Endothelial cell of umbilical vein (primary cell): ENCODE data around the gene NCS1. TPM values are rescaled to one million over a fixed set of nuclear protein-coding genes. Genes with fewer than 3 reads are reported as not detected.

ENCODE experiments used
- BruUV-seq: library from RNA; stranded (reverse); fragments of 400-500 nt; replicated peaks from 2 replicates; lab custom pipeline; 2021; lab: Mats Ljungman, UMichigan
- CTCF ChIA-PET: fragments of 300-600, 350-600 bp; sonication (Branson Sonifier 250); formaldehyde crosslinking; loops from one replicate; lab custom pipeline; 2021; ENCODE audit warnings: antibody characterized with exemption, inconsistent platforms; lab: Charles Lee
- POLR2A ChIA-PET: fragments of 300-600, 350-600 bp; sonication (Branson Sonifier 250); formaldehyde crosslinking; loops from one replicate; lab custom pipeline; 2021; ENCODE audit warnings: antibody characterized with exemption, inconsistent platforms; lab: Charles Lee
- DNase-seq: peaks from one replicate; pipeline ENCODE4 v3.0.0-alpha.2; 2011; ENCODE audit warnings: low read depth, low spot score
- FAIRE-seq: peaks from 2 replicates; lab custom pipeline; 2011; peaks lifted over from hg19 to GRCh38; lab: Jason Lieb, UNC
- H2AFZ ChIP-seq: 2 replicates; pipeline ENCODE4 v1.6.0; 2012; ENCODE audit warnings: low read depth, low read length, control low read depth, inconsistent platforms
- H3K27ac ChIP-seq: 2 replicates; pipeline ENCODE4 v1.5.1; 2011; ENCODE audit warnings: low read depth, mild to moderate bottlenecking, control low read depth, low read length, moderate library complexity; ENCODE audit not compliant: insufficient read depth
- H3K27me3 ChIP-seq, 2 experiments: 2 replicates each; pipeline versions ENCODE4 v1.6.0 to v1.6.1; 2011; ENCODE audit warnings: low read length in 2 of 2, mixed read lengths in 1 of 2; ENCODE audit not compliant: control insufficient read depth in 2 of 2, insufficient read depth in 2 of 2
- H3K36me3 ChIP-seq, 2 experiments: 2 replicates in 1 of 2; 3 replicates in 1 of 2; pipeline ENCODE4 v1.5.1; 2011; ENCODE audit warnings: low read length in 2 of 2, mild to moderate bottlenecking in 1 of 2, moderate library complexity in 1 of 2; ENCODE audit not compliant: control insufficient read depth in 2 of 2, insufficient read depth in 2 of 2; ENCODE audit errors: extremely low read depth in 1 of 2
- H3K4me1 ChIP-seq: 3 replicates; pipeline ENCODE4 v1.5.1; 2011; ENCODE audit warnings: mild to moderate bottlenecking, low read length; ENCODE audit not compliant: control insufficient read depth, insufficient read depth; ENCODE audit errors: extremely low read depth
- H3K4me2 ChIP-seq: 2 replicates; pipeline ENCODE4 v1.6.1; 2011; ENCODE audit warnings: low read length, control low read depth, mixed read lengths; ENCODE audit not compliant: insufficient read depth
- H3K4me3 ChIP-seq, 3 experiments: fragments of 200-600 bp in 1 of 3; sonication (generic), shearing (Covaris generic) in 1 of 3; replicated peaks in 1 of 3; 2 replicates each; pipeline ENCODE4 v1.5.1; 2011 to 2016; ENCODE audit warnings: control low read depth in 3 of 3, low read length in 3 of 3, mild to moderate bottlenecking in 2 of 3, inconsistent platforms in 1 of 3, low read depth in 1 of 3, moderate library complexity in 1 of 3; ENCODE audit not compliant: insufficient read depth in 1 of 3
- H3K79me2 ChIP-seq: 2 replicates; pipeline ENCODE4 v1.6.0; 2012; ENCODE audit warnings: low read length, inconsistent platforms; ENCODE audit not compliant: control insufficient read depth, insufficient read depth
- H3K9ac ChIP-seq: replicated peaks from 2 replicates; pipeline ENCODE3; 2011; ENCODE audit warnings: low read length, control low read depth; ENCODE audit not compliant: insufficient read depth; ENCODE audit errors: extremely low read depth
- H3K9me1 ChIP-seq: replicated peaks from 3 replicates; pipeline ENCODE4 v1.6.0; 2011; ENCODE audit warnings: mild to moderate bottlenecking, low read length; ENCODE audit not compliant: control insufficient read depth, insufficient read depth; ENCODE audit errors: extremely low read depth
- H3K9me3 ChIP-seq: replicated peaks from 2 replicates; pipeline ENCODE4 v1.5.1; 2012; ENCODE audit warnings: low read length, inconsistent platforms; ENCODE audit not compliant: control insufficient read depth, insufficient read depth
- H4K20me1 ChIP-seq: replicated peaks from 2 replicates; pipeline ENCODE3; 2011; ENCODE audit warnings: mild to moderate bottlenecking, low read length; ENCODE audit not compliant: control insufficient read depth, insufficient read depth; ENCODE audit errors: extremely low read depth
- CTCF ChIP-seq, 2 donors: IDR thresholded peaks; 1 replicate in 1 of 2; 2 replicates in 1 of 2; pipeline ENCODE4 v1.5.1; 2011; ENCODE audit warnings: low read length in 2 of 2, mild to moderate bottlenecking in 2 of 2, moderate library complexity in 2 of 2, control low read depth in 1 of 2, inconsistent platforms in 1 of 2, low read depth in 1 of 2; ENCODE audit not compliant: insufficient read depth in 1 of 2; ENCODE audit errors: extremely low read depth in 1 of 2
- EZH2 ChIP-seq: IDR thresholded peaks from 2 replicates; pipeline ENCODE4 v1.6.1; 2012; ENCODE audit warnings: borderline replicate concordance, low read depth, mild to moderate bottlenecking, moderate library complexity, low read length, inconsistent platforms; ENCODE audit not compliant: severe bottlenecking
- FOS ChIP-seq: IDR thresholded peaks from 2 replicates; pipeline ENCODE4 v1.6.1; 2011; ENCODE audit warnings: mild to moderate bottlenecking, low read length, moderate library complexity, borderline replicate concordance; ENCODE audit not compliant: insufficient read depth
- GATA2 ChIP-seq: IDR thresholded peaks from 2 replicates; pipeline ENCODE4 v1.7.0; 2011; ENCODE audit warnings: low read depth, mild to moderate bottlenecking, moderate library complexity, mixed read lengths, low read length; ENCODE audit not compliant: insufficient read length, insufficient read depth
- JUN ChIP-seq: IDR thresholded peaks from 2 replicates; pipeline ENCODE4 v1.6.1; 2011; ENCODE audit warnings: borderline replicate concordance, low read depth; ENCODE audit not compliant: insufficient read length, insufficient read depth
- MAX ChIP-seq: IDR thresholded peaks from 2 replicates; pipeline ENCODE4 v1.6.1; 2011; ENCODE audit not compliant: insufficient read depth, insufficient read length
- MYC ChIP-seq: IDR thresholded peaks from one replicate; pipeline ENCODE4 v1.6.1; 2011; ENCODE audit warnings: mild to moderate bottlenecking, low read depth, low read length
- POLR2A ChIP-seq: IDR thresholded peaks from 2 replicates; pipeline ENCODE4 v1.6.1; 2012; ENCODE audit warnings: low read depth, mild to moderate bottlenecking, control low read depth, low read length
- POLR2AphosphoS5 ChIP-seq: IDR thresholded peaks from 2 replicates; pipeline ENCODE4 v1.6.1; 2012; ENCODE audit warnings: low read depth, mild to moderate bottlenecking, control low read depth, low read length, moderate library complexity; ENCODE audit not compliant: insufficient read depth
- dilution Hi-C: fragments of 300-500 bp; cut with MboI; formaldehyde crosslinking; loops from one replicate; pipeline ENCODE4 v1.15.0; 2019; ENCODE audit warnings: low sequenced_read_pairs; ENCODE audit not compliant: extremely low pct_ligation_motif_present
- intact Hi-C: fragments of 100-400 bp; cut with micrococcal nuclease; formaldehyde crosslinking; loops from one replicate; pipeline ENCODE4 v1.10.0; 2022
- polyA plus RNA-seq, 4 experiments: library from polyadenylated mRNA; depleted of rRNA in 3 of 4; stranded (reverse) in 3 of 4; unstranded in 1 of 4; fragments of >200 nt; gene quantifications; 2 replicates each; pipeline versions ENCODE4 v1.2.1 to v1.2.3, GENCODE V29; 2011 to 2012; ENCODE audit warnings: missing spikeins in 1 of 4
- total RNA-seq: library from RNA; stranded (reverse); gene quantifications from 2 replicates; pipeline ENCODE4 v1.2.3, GENCODE V29; 2021

NCS1 gene
- total and polyA plus RNA-seq, 2 donors (not counting 3 experiments of a cell fraction or from before 2014, with no cell fraction given), result 53.6 to 77.4 TPM

GRCh38 chr9:130142056-130142455 is 30.1 kb upstream of the NCS1 start:
- no peaks in the 10 kb centered on the region for H3K36me3 ChIP-seq
- BruUV-seq, result no TSS peak
- intact Hi-C loops (no loop called here), dilution Hi-C loops (no loop called here)
- no peaks in the 10 kb centered on the region for H3K79me2 ChIP-seq
- no peak for FAIRE-seq
- no peak overlapping the region for H2AFZ ChIP-seq
- H3K4me3 ChIP-seq, result no peak overlapping the region
- no peaks in the 10 kb centered on the region for H4K20me1 ChIP-seq
- CTCF ChIA-PET, result interaction anchor here (1.0 kb wide), 1 partner anchor 15 kb away, joined by 3 read pairs; no protein-coding TSS in a partner anchor
- peaks cover 18% of the 10 kb centered on the region for H3K4me1 ChIP-seq
- H3K27ac ChIP-seq, result no peak overlapping the region
- H3K9me1 ChIP-seq, result no peaks in the 10 kb centered on the region
- H3K27me3 ChIP-seq, result peaks cover 3 to 9% of the 10 kb centered on the region in 2 experiments
- no peak overlapping the region for H3K4me2 ChIP-seq
- TF ChIP-seq JUN, result no peak
- TF ChIP-seq POLR2A, result no peak
- no peak for TF ChIP-seq EZH2
- no peak for TF ChIP-seq MAX
- no peak for TF ChIP-seq POLR2AphosphoS5
- TF ChIP-seq MYC, result no peak
- no peak for TF ChIP-seq CTCF (IDR thresholded peaks at IDR 0.05; ENCODE audit: extremely low read depth in 1 of 2, insufficient read depth in 1 of 2, low read depth in 1 of 2, low read length in 2 of 2)
- TF ChIP-seq FOS, result no peak
- TF ChIP-seq GATA2, result no peak
- POLR2A ChIA-PET, result no interaction called here
- H3K9ac ChIP-seq, result no peak overlapping the region
- H3K9me3 ChIP-seq, result no peaks in the 10 kb centered on the region
- DNase-seq, result no peak
